NCI-H748 (cell line): ENCODE results near the gene MESP2.
"Not testable (repeated sequence)": the region's sequence is repeated elsewhere in the genome, so short reads cannot be mapped to it uniquely, and the experiment has no call there.

ENCODE experiments used
- DNase-seq: peaks from one replicate; lab custom pipeline; 2025; ENCODE audit not compliant: unreplicated experiment; lab: John Stamatoyannopoulos, UW

Gene MESP2

DNA sequence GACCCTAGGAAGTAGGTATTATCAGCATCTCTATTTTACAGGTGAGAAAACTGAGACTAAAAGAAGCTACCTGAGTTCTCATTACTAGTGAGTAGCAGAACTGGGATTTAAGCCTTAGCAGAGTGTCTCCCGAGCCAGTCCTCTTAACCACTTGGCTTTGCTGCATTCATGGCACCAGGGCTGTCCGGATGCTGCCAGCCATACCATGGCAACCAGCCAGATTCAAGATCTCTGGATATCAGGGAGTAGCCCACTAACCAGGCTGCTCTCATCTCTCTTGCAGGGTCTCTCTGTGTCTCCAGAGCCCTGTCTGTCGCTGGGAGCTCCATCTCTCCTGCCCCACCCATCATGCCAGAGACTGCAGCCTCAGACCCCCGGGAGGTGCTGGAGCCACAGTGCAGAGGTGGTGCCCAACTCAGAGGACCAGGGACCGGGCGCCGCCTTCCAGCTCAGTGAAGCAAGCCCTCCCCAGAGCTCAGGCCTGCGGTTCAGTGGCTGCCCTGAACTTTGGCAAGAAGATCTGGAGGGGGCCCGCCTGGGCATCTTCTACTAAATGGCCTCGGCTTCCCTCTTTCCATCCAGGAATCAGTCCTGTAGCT lies 1.7 kb downstream of the MESP2 start:
- no peak for DNase-seq

DNA sequence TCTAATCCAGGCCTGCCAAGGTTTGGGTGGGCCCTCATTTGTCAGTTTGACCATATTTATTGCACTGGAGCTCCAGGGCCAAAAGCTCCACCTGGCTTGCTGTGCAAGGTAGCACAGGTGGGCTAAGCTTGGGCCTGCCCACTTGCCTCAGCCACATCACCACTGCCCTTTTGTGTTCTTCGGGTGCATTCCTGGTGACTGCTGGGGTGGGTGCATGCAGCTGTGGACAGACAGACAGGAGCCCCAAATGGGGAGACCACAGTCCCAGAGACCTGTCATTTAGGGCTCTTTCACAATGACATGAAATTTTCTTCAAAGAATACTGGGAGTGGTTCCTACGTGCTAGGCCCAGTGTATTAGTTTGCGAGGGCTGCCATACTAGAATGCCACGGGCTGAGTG lies 2.7 kb downstream of the MESP2 start:
- DNase-seq, result no peak

DNA sequence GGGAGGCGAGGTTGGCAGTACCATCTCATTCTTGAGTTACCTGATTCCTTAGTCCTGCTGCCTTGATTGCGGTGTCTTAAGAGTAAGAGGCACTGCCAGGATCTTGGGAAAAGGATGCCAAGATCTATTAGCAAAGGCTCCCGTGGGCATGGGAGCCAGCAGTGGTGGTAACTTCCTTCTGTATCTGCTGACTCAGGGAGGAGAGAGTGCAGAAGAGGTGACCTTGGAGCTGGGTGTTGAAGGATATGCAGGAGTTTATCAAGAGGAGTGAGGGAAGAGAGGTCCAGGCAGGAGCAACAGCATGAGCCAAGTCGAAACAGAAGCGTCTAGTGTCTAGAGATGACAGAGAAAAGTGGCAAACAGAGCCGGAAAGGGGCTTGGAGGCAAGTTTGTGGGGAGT lies 4.5 kb downstream of the MESP2 start:
- no peak for DNase-seq

DNA sequence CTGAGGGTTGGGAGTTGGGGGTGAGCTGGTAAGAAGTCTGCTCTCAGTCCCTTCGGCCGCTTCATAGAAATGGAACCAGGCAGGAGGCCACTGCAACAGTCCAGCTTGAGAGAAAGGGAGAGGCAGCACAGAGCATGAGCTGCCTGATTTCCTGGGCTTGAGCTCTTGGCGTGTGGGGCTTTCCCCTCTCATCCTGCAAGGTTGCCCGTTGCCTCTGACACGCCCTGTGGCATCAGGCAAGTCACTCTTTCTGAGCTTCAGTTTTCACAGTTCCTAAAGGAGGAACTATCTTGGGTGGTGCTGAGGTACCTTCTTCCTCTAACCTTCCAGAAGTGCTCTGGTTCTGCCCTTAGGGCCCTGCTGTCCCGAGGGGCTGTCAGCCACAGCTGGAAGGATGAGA lies 4.9 kb downstream of the MESP2 start:
- no peak for DNase-seq

DNA sequence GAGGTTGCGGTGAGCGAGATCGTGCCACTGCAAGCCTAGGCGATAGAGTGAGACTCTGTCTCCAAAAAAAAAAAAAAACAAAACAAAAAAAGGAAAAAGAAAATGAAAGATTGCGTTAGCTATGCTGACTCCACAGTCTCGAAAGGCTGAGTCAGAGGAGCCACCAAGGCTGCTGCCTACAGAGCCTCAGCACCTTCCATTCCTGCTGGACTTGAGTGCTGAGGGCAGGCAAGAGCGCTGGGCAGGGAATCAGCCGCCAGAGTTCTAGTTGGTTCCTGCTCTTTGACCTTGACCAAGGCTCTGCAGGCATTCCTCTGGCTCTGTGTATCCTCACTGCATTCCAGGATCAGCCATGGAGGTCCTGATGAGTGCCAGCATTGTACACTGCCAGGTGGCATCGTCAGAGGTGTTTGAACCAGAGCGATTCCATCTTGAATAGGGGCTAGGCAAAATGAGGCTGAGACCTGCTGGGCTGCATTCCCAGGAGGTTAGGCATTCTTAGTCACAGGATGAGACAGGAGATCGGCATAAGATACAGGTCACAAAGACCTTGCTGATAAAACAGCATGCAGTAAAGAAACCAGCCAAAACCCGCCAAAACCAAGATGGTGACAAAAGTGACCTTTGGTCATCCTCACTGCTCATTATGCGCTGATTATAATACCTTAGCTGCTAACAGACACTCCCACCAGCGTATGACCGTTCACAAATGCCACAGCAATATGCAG lies 5.9 kb downstream of the MESP2 start:
- DNase-seq, result no peak

DNA sequence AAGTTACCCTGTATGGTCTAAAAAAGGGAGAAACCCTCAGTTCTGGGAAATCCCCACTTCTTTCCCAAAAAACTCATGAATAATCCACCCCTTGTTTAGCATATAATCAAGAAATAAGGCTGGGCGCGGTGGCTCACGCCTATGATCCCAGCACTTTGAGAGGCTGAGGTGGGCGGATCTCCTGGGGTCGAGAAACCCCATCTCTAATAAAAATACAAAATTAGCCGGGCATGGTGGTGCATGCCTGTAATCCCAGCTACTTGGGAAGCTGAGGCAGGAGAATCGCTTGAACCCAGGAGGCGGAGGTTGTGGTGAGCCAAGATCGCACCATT lies 6.5 kb downstream of the MESP2 start:
- not testable (repeated sequence) for DNase-seq

DNA sequence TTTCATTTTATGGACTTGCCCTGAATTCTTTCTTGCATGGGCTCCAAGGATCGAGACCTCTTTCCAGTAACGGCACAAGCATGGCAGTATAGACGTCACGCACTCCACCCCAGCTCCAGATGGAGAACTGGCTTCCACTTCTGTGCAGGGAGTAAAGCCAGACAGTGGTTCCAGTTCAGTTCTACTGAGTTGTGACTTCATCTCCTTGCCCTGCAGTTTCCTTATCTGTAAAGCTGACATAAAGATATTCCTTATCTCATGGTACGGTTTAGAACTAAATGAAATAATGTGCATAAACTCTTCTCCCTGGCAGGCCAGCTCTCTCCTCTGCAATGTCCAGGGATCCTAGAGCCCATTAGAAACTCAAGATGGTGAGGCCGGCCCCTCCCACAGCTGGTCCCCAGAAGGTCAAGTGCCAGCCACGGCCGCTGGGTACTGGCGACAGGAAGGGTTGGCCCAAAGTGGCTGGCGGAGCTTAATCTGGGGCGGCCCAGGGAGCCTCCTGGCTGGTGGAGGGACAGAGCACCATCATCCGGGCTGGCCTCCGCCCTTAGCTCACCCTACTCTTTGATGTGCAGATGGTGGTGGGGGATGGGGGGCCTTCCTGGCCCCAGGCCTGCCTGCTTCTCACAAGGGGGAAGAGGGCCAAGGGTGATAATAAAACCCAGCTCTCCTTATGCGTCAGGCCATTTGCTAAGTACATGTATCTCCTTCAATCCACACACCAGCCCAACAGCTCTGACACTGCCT lies 7.2 kb downstream of the MESP2 start:
- DNase-seq, result no peak

DNA sequence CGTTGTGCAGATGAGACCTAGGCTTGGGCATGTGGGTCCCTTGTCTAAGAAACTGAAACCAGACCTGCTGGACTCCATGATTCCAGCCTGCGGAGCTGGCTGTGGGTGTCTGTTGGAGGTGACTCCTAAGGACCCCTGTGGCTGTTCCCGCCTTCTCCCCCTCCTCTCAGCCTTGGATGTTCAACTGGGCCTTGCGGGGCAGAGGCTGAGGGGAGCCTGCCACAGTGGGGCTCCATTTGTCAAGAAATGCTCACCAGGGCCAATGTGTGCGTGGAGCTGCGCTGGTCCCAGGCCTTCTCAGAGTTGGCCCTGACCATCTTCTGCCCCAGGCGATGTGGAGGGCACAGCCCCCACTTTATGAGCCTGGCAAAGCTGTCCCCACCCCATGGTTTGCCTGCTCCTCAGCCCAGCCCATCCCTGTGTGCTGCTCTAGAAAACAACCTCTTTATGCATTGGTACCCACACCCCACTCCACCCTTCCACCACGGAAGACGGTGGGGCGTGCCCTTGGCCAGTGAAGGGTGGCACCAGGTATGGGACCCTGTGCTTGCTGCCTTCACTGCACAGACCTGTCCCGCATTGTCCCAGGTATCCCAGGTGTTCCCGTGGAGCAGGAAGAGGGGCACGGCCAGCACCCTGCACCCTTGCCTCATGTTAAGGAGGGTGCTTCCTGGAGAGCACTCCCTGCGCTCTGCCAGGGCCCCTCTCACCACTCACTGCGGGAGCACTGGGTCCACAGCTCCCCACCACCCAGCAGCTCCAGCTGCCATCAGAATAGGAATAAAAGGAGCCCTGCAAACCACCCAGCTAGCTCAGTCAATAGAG lies 7.9 kb downstream of the MESP2 start:
- no peak for DNase-seq

DNA sequence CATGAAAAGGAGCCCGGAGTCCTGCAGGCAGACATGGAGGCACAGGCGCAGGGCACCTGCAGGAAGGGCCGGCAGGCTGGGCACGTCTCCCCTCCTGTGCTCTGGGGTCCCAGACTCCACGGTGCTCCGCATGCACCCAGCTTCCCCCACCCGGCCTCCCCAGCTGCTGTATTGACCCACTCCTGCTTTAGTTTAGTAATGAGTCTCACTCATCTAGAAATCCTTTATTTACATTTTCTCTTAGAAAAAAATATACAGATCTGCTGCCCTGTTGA lies 8.5 kb downstream of the MESP2 start:
- no peak for DNase-seq

DNA sequence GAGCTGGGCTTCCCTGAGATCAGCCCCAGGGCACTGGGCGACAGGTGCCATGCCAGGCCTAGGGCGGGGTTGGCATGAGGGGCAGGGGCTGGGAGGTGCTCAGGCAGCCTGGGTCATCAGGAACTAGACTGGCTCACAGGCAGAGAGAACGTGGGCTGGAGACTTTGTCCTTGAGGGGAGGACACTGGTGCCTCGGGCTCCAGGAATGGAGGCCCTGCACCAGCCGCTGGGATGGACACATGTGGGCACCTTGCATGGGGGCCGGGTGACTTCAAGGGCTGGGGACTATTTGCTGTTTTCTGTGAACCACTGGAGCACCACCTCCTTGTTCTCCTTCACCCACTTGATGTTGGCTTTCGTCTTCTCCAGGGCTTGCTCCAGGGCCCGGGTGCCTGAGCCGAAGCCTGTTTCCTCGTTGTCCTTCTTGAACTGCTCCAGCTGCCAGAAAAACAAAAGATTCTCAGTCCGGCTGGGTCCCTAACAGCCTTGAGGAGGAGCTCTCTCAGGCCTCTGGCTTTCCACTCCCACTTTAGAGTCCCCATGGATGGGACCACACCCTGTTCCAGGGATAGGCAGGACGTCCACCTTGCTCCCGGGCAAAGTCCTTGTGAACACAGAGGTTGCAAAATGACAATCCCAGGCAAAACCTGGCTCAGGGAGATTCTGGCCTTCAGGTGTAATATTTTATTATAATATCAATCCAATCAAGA lies 9.1 kb downstream of the MESP2 start:
- no peak for DNase-seq

DNA sequence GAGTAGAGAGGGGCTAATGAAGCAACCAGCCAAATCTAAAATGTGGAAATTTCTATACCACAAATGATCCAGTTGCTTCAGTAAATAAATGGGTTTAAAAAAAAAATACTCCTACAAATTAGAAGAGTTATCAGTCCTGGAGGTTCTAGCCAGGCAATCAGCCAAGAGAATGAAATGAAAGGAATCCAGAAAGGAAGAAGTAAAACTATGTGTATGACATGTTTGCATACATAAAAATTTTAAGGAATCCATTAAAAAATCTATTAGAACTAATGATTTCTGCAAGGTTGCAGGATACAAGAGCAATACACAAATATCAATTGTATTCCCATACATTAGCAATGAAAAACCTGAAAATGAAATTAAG lies 9.6 kb downstream of the MESP2 start:
- DNase-seq, result no peak

DNA sequence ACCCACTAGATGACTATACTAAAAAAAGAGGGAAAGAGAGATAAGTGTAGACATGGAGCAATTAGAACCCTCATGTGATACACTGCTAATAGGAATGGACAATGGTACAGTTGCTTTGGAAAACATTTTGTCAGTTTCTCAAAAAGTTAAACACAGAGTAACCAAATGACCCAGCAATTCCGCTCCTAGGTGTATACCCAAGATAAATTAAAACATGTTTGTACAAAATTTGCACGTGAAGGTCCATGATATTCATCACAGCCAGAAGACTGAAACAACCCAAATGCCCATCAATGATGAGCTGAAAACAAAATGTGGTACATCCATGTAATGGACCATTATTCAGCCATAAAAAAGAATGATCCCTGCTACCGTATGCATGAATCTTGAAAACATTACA lies 11.8 kb downstream of the MESP2 start:
- no peak for DNase-seq

DNA sequence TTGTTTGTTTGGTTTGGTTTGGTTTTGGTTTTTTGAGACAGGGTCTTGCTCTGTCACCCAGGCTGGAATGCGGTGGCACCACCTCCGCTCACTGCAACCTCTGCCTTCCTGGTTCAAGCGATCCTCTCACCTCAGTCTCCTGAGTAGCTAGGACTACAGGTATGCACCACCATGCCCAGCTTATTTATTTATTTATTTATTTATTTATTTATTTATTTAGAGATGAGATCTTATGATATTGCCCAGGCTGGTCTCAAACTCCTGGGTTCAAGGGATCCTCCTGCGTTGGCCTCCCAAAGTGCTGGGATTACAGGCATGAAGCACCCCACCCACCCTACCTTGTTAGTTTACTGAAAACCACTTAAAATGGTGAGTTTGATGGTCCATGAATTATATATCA lies 12.5 kb downstream of the MESP2 start:
- DNase-seq, result not testable (repeated sequence)

DNA sequence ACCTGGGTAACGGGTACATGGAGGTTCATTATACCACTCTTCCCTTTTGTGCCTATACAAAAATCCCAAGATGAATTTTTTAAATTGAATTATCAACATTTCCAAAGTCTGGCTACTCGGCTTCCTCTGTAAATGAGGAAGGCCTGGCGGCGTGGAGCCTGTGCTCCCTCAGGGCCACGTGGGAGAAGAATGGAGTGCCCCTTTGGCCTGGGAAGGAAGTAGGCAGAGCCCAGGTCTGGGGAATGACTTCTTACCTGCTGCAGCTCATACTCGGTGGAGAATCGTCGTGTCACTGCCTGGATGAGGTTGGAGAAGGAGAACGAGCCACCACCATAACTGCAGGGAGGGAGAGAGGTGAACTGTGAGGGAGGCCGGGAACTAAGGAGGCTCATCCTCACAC lies 14.1 kb downstream of the MESP2 start:
- DNase-seq, result no peak

DNA sequence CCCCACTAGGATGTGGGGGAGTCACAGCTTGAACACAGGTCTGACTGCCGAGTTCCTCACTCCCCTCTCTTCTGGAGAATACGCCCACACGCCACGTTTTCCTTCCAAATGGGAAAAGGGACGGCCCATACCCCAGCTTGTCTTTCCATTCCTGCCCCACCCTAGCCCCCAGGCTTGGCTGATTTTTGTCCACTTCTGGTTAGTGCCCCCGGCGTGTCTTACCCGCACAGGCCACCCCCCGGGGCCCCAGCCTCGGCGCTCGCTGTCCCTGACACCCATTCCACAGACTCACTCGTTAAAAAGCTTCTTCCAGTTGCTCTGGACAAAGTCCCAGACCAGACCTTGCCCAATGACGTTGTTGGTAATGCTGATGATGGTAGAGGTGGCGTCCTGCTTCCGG lies 14.5 kb downstream of the MESP2 start:
- no peak for DNase-seq

DNA sequence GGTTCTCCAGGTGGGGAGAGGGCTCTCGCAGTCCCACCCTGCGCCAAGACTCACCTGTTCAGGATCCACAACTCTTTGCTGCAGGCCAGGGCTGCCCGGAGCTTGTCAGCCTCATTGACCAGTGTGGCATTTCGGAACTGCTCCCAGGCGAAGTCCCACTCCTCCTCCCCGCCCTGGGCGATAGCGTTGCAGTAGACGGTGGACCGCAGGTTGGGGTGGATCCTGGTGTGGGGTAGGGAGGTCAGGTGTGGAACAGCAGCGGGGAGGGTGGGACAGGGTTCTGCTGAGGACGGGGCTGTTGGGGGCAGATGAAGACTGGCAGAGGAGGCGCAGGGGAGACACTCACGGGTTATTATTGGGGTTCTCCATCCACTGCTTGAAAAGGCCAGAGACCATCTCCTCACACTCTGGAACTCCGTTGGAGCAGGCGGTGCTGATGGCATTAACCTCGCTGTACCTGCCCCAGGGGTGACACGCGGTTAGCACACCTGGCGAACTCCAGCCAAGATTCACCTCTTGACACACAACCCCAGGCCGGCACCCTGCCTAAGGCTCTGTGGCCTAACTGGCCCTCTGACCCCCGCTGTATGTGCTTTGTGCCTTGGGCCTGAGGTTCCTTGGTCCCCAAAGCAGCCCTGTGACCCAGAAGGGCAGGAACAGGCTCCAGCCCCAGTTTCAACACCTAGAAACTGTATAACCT lies 16.1 kb downstream of the MESP2 start:
- DNase-seq, result no peak

DNA sequence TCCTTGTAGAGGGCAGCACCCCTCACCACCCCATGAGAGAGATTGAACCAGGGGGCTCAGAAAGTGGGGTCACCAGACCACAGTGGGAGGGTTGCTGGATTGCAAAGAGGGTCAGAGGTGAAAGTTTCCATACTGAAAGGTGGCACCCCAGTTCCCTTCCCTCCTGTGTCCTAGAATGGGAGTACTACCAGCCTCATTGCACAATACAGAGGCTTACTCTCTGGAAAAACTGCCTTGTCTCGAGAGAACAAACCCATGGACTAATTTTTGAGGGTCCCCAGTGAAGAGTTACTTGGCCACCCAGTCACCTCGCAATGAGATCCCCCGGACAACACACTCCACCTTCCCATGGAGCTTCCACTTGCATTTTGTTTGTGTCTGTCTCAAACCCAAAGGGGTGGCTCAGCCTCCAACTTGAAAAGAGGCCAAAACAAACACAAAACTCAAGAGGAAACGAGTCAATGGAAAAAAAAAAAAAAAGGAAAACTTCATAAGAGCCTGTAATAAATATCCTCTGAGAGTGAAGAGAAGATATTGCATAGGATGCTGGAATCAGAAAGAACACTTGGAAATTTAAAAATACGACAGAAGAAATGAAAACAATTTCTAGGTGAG lies 18.6 kb downstream of the MESP2 start:
- peak; percentile 13 for DNase-seq

DNA sequence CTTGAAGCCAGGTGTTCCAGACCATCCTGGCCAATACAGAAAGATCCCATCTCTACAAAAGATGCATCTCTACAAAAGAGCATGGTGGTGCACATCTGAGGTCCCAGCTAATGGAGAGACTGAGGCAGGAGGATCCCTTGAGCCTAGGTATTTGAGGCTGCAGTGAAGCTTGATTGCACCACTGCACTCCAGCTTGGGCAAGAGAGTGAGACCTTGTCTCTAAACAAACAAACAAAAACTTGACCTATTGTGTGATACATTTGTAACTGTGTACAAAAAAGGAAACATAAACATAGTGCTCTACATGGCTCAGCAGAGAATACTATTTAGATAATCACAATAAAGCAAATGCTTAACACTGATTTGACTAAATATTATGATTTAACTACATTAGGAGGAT lies 19.9 kb downstream of the MESP2 start:
- no peak for DNase-seq

DNA sequence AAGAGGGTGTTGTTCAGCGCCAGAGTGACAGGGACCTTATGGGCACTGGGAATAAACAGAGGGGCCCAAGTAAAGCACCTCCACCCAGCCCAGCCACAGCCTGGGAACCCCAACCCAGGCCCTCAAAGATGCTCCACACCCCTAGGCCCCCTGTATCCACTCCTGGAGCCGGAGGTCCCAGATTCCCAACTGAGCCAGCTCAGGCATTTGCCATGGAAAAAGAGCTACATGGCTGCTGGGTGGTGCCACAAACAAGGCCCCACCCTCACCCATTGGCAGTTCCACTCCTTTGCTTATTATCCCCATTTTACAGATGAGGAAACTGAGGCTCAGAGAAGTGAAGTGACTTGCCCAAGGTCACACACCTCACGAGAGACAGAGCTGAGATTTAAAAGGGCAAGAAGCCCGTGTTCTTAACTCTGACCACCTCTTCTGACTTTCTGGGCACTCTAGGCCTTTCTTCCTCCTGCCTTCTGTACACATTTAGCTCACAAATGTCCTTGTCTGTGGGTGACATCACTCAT lies 21.6 kb downstream of the MESP2 start:
- DNase-seq, result no peak
